NCI-H526 treated with DMSO at 0.1 percent for 48 hours (cell line): ENCODE results near the gene AKNA.

ENCODE experiments used
- DNase-seq: peaks from one replicate; lab custom pipeline; 2025; lab: John Stamatoyannopoulos, UW

AKNA gene

GRCh38 chr9:114417511-114417910 is 29.7 kb upstream of the AKNA start:
- no peak for DNase-seq

- no peak for DNase-seq
Measured at GRCh38 chr9:114416906-114417305, 29.1 kb upstream of the AKNA start.

GRCh38 chr9:114416290-114416689 is 28.5 kb upstream of the AKNA start:
- DNase-seq, result no peak

GRCh38 chr9:114414346-114414745 is 26.6 kb upstream of the AKNA start:
- DNase-seq, result no peak

- DNase-seq, result no peak
Measured at GRCh38 chr9:114413861-114414301, 26.1 kb upstream of the AKNA start.

GRCh38 chr9:114412048-114412683 is 24.4 kb upstream of the AKNA start:
- no peak for DNase-seq

- DNase-seq, result no peak
Measured at GRCh38 chr9:114411452-114411851, 23.7 kb upstream of the AKNA start.

- no peak for DNase-seq
Measured at GRCh38 chr9:114410910-114411309, 23.1 kb upstream of the AKNA start.

- no peak for DNase-seq
Measured at GRCh38 chr9:114409842-114410241, 22.1 kb upstream of the AKNA start.

GRCh38 chr9:114409103-114409780 is 21.5 kb upstream of the AKNA start:
- DNase-seq, result no peak

- DNase-seq, result no peak
Measured at GRCh38 chr9:114408645-114409044, 20.9 kb upstream of the AKNA start.

GRCh38 chr9:114407889-114408288 is 20.1 kb upstream of the AKNA start:
- no peak for DNase-seq

- DNase-seq, result no peak
Measured at GRCh38 chr9:114406441-114406840, 18.7 kb upstream of the AKNA start.

- DNase-seq, result peak; percentile 0
Measured at GRCh38 chr9:114405294-114406034, 17.7 kb upstream of the AKNA start.

GRCh38 chr9:114404531-114404930 is 16.7 kb upstream of the AKNA start:
- DNase-seq, result no peak

GRCh38 chr9:114403153-114403756 is 15.5 kb upstream of the AKNA start:
- DNase-seq, result no peak

- no peak for DNase-seq
Measured at GRCh38 chr9:114401344-114401743, 13.6 kb upstream of the AKNA start.

GRCh38 chr9:114400772-114401171 is 13.0 kb upstream of the AKNA start:
- DNase-seq, result no peak

- no peak for DNase-seq
Measured at GRCh38 chr9:114400219-114400618, 12.4 kb upstream of the AKNA start.

- no peak for DNase-seq
Measured at GRCh38 chr9:114399381-114399780, 11.6 kb upstream of the AKNA start.

GRCh38 chr9:114397848-114398605 is 10.2 kb upstream of the AKNA start:
- peak; percentile 80 for DNase-seq
